ENCODE data around the gene NRDC. TPM values are rescaled to one million over a fixed set of nuclear protein-coding genes. Genes with fewer than 3 reads are reported as not detected.

The NRDC gene
- total and polyA plus RNA-seq, 9 of the 15 experiments (the other 6 are each of a cell fraction or from before 2014, with no cell fraction given): 102 to 371 (median 201) TPM

- TF ChIP-seq PKNOX1 (IDR thresholded peaks at IDR 0.05) (0 out of 2 replicates have a peak, but pooled peaks have one; percentile 8), ID3 (CRISPR knock-in tag; IDR thresholded peaks at IDR 0.05) (no peak), ID3 (tag; IDR thresholded peaks at IDR 0.05) (peak; percentile 41; the same call in 1 of the 2 replicates), DACH1 (IDR thresholded peaks at IDR 0.05; ENCODE audit: partially characterized antibody) (peak; percentile 100), NFIC (IDR thresholded peaks at IDR 0.05) (no peak), MAZ (CRISPR knock-in tag; conservative IDR thresholded peaks at IDR 0.05 in 1 of 2, IDR thresholded peaks at IDR 0.05 in 1 of 2) (no peak), POLR2A (conservative IDR thresholded peaks at IDR 0.05) (peak; percentile 22; the same call in 1 of the 2 replicates), SOX6 (IDR thresholded peaks at IDR 0.05) (peak; percentile 62), HMBOX1 (IDR thresholded peaks at IDR 0.05) (no peak), FOS (IDR thresholded peaks at IDR 0.05; ENCODE audit: extremely low read depth, insufficient read length) (no peak), ESRRB (CRISPR knock-in tag; IDR thresholded peaks at IDR 0.05; ENCODE audit: borderline replicate concordance) (no peak)
Measured at GRCh38 chr1:51870603-51871350, 7.8 kb downstream of the NRDC start (continued).
